ENCODE data around the gene LNX1.

- TF ChIP-seq ATF3 (IDR thresholded peaks at IDR 0.05) (no peak), ZNF274 (IDR thresholded peaks at IDR 0.05; ENCODE audit: low read depth, low read length) (no peak), CTCF (IDR thresholded peaks at IDR 0.05 in 2 of 3, conservative IDR thresholded peaks at IDR 0.05 in 1 of 3; ENCODE audit: borderline replicate concordance in 1 of 3, insufficient read depth in 1 of 3, low read depth in 2 of 3, low read length in 2 of 3) (no peak), REST (IDR thresholded peaks at IDR 0.05; ENCODE audit: low read depth) (no peak), ZFX (IDR thresholded peaks at IDR 0.05) (no peak), POLR2A (IDR thresholded peaks at IDR 0.05; ENCODE audit: borderline replicate concordance, extremely low read depth, insufficient read depth, insufficient read length) (no peak), YY1 (IDR thresholded peaks at IDR 0.05; ENCODE audit: extremely low read depth, insufficient replicate concordance, low read depth, low read length) (no peak), RAD21 (IDR thresholded peaks at IDR 0.05; ENCODE audit: low read depth) (no peak), EGR1 (IDR thresholded peaks at IDR 0.05; ENCODE audit: low read depth) (no peak)
Observed at GRCh38 chr4:53548662-53549061, 42.6 kb downstream of the LNX1 start.

Measured in HCT116 (cell line).